GM12865 (cell line): Measurements from ENCODE around the gene RHOT1.
"Not testable (repeated sequence)": the region's sequence is repeated elsewhere in the genome, so short reads cannot be mapped to it uniquely, and the experiment has no call there.

ENCODE experiments used
- DNase-seq: peaks from one replicate; pipeline ENCODE4 v3.0.0; 2010; ENCODE audit warnings: low read depth
- H3K4me3 ChIP-seq: 2 replicates; pipeline ENCODE4 v1.5.1; 2011; ENCODE audit warnings: mild to moderate bottlenecking, low read depth, low read length, control low read depth
- CTCF ChIP-seq: IDR thresholded peaks from 2 replicates; pipeline ENCODE4 v1.5.1; 2011; ENCODE audit warnings: low read length, control low read depth, low read depth, inconsistent platforms; ENCODE audit not compliant: insufficient read depth; ENCODE audit errors: missing control alignments

RHOT1 gene

GRCh38 chr17:32161029-32161428 is 18.7 kb downstream of the RHOT1 start:
- DNase-seq = no peak
- TF ChIP-seq CTCF = no peak
- H3K4me3 ChIP-seq = no peak overlapping the region

- DNase-seq = no peak
- TF ChIP-seq CTCF = no peak
- H3K4me3 ChIP-seq = no peak overlapping the region
These were observed 19.4 kb downstream of the RHOT1 start for GRCh38 chr17:32161506-32162365.

- no peak for TF ChIP-seq CTCF
- H3K4me3 ChIP-seq = no peak overlapping the region
- DNase-seq = no peak
These were observed 32.6 kb downstream of the RHOT1 start for GRCh38 chr17:32174889-32175288.

- DNase-seq = not testable (repeated sequence)
These were observed 36.4 kb downstream of the RHOT1 start for GRCh38 chr17:32178679-32179078.

GRCh38 chr17:32179103-32179502 is 36.8 kb downstream of the RHOT1 start:
- H3K4me3 ChIP-seq, DNase-seq: not testable (repeated sequence)

More at GRCh38 chr17:32178679-32179078, 36.4 kb downstream of the RHOT1 start:
- H3K4me3 ChIP-seq = not testable (repeated sequence)

- not testable (repeated sequence) for H3K4me3 ChIP-seq
These were observed 37.2 kb downstream of the RHOT1 start for GRCh38 chr17:32179526-32179925.

GRCh38 chr17:32180262-32180661 is 38.0 kb downstream of the RHOT1 start:
- not testable (repeated sequence) for DNase-seq, H3K4me3 ChIP-seq

More at GRCh38 chr17:32179526-32179925, 37.2 kb downstream of the RHOT1 start:
- DNase-seq = not testable (repeated sequence)

GRCh38 chr17:32185875-32186274 is 43.6 kb downstream of the RHOT1 start:
- no peak overlapping the region for H3K4me3 ChIP-seq
- TF ChIP-seq CTCF = no peak
- DNase-seq = no peak

- no peak overlapping the region for H3K4me3 ChIP-seq
- TF ChIP-seq CTCF = no peak
- no peak for DNase-seq
These were observed 45.0 kb downstream of the RHOT1 start for GRCh38 chr17:32187271-32187670.
